Measurements from ENCODE around the gene BCL11B. TPM values are rescaled to one million over a fixed set of nuclear protein-coding genes. Genes with fewer than 3 reads are reported as not detected.

The BCL11B gene
- total and polyA plus RNA-seq, 9 of the 15 experiments (the other 6 are each of a cell fraction or from before 2014, with no cell fraction given), result 0.09 TPM; not detected in 8

GRCh38 chr14:99320105-99320572, 48.1 kb upstream of the BCL11B start (continued):
- TF ChIP-seq HES1 (IDR thresholded peaks at IDR 0.05; ENCODE audit: low read depth), result no peak
- TF ChIP-seq POU5F1 (IDR thresholded peaks at IDR 0.05; ENCODE audit: borderline replicate concordance, low read depth, low read length, partially characterized antibody), result no peak
- TF ChIP-seq HMBOX1 (IDR thresholded peaks at IDR 0.05), result no peak
- TF ChIP-seq EP300 (IDR thresholded peaks at IDR 0.05; ENCODE audit: low read length), result no peak
- no peak for TF ChIP-seq ZNF384 (IDR thresholded peaks at IDR 0.05; ENCODE audit: low read depth, low read length)
- no peak for TF ChIP-seq SRSF3 (IDR thresholded peaks at IDR 0.05; ENCODE audit: insufficient read depth, low read length)
- no peak for TF ChIP-seq ZNF717 (CRISPR knock-in tag; IDR thresholded peaks at IDR 0.05)
- TF ChIP-seq KDM2B (CRISPR knock-in tag; IDR thresholded peaks at IDR 0.05), result no peak
- no peak for TF ChIP-seq MCM3 (IDR thresholded peaks at IDR 0.05)
- TF ChIP-seq GABPB2 (CRISPR knock-in tag; conservative IDR thresholded peaks at IDR 0.05), result no peak
- peak; percentile 28; the same call in 1 of the 2 replicates for TF ChIP-seq REST (IDR thresholded peaks at IDR 0.05; ENCODE audit: borderline replicate concordance)
- TF ChIP-seq REST (CRISPR knock-in tag; IDR thresholded peaks at IDR 0.05; ENCODE audit: low read depth), result no peak
- TF ChIP-seq IRF1 (CRISPR knock-in tag; IDR thresholded peaks at IDR 0.05; ENCODE audit: borderline replicate concordance), result no peak
- no peak for TF ChIP-seq MAFK (IDR thresholded peaks at IDR 0.05; ENCODE audit: low read length)
- TF ChIP-seq RBFOX2 (IDR thresholded peaks at IDR 0.05; ENCODE audit: low read depth, low read length), result no peak
- TF ChIP-seq ZNF431 (CRISPR knock-in tag; IDR thresholded peaks at IDR 0.05), result no peak
- TF ChIP-seq NEUROD1 (IDR thresholded peaks at IDR 0.05; ENCODE audit: borderline replicate concordance, low read depth, low read length, partially characterized antibody), result no peak
- no peak for TF ChIP-seq JUN (IDR thresholded peaks at IDR 0.05; ENCODE audit: borderline replicate concordance, low read depth, low read length)
- TF ChIP-seq JUN (CRISPR knock-in tag; IDR thresholded peaks at IDR 0.05; ENCODE audit: borderline replicate concordance), result no peak
- TF ChIP-seq HNRNPUL1 (IDR thresholded peaks at IDR 0.05; ENCODE audit: low read length), result no peak
- TF ChIP-seq SPI1 (IDR thresholded peaks at IDR 0.05; ENCODE audit: borderline replicate concordance, low read depth, low read length), result no peak
